ENCODE data around the gene NMNAT2. TPM values are rescaled to one million over a fixed set of nuclear protein-coding genes. Genes with fewer than 3 reads are reported as not detected.

NMNAT2 gene
- total RNA-seq, 1 experiment from 2014 or later = 8.8 TPM

DNA sequence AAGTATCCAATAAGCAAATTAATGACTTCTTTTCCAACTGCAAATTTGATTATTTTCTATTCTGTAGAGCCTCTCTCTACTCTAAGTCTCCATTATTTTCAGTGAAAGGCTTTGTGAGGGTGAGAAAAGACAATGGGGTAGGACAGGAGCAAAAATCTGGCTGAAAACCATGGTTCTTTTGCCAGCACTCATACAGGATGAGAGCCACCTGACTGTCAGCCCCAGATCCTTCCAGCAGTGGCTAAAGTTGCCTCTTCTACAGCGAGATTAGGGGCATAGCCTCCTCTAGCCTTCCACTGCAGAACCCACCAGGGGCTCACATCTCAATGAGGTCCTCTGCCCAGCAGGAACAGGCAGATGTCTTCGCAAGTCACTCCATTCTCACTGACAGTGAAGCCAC, 23.7 kb downstream of the NMNAT2 start:
- TF ChIP-seq OVOL2 (CRISPR knock-in tag; IDR thresholded peaks at IDR 0.05; ENCODE audit: borderline replicate concordance) = no peak
- POLR2A ChIA-PET = no interaction called here
- Mint-ChIP-seq H3K27ac (no peak overlapping the region), H3K36me3 (no peaks in the 10 kb centered on the region), H3K27me3 (ENCODE audit: low read depth) (no peaks in the 10 kb centered on the region; the same call in 1 of the 2 replicates), H3K9me3 (no peaks in the 10 kb centered on the region), H3K4me3 (no peak overlapping the region), H3K4me1 (no peaks in the 10 kb centered on the region)
- DNase-seq (ENCODE audit: low spot score) (no peak), ATAC-seq (no peak)
- CTCF ChIA-PET = interaction anchor here (0.6 kb wide), 1 partner anchor 266 kb away, joined by 3 read pairs; no protein-coding TSS in a partner anchor

DNA sequence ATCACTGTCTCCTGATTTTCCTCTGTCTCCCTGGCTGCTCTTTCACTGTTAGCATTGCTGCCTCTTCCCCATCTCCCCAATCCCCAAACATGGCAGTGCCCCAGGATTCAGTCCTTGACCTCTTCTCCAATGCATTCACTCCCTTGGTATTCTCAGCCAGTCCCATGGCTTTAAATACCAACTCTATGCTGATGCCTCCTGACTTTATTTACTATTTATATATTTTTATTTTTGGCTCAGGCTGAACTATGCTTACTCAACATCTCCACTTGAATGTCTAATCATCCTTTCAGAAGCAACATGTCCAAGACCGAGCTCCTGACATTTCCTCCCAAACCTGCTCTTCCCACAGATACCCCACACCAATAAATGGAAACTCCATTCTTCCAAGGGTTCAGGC, 26.3 kb downstream of the NMNAT2 start:
- no peaks in the 10 kb centered on the region for H3K9me3 Mint-ChIP-seq
- no peaks in the 10 kb centered on the region for H3K4me1 Mint-ChIP-seq
- ChIA-PET CTCF (no interaction called here), POLR2A (no interaction called here)
- ATAC-seq = no peak
- H3K27me3 Mint-ChIP-seq (ENCODE audit: low read depth) = no peaks in the 10 kb centered on the region; the same call in 1 of the 2 replicates
- TF ChIP-seq ZNF396 (CRISPR knock-in tag; IDR thresholded peaks at IDR 0.05; ENCODE audit: borderline replicate concordance) (no peak), ZNF416 (CRISPR knock-in tag; IDR thresholded peaks at IDR 0.05) (no peak), NR2C2 (CRISPR knock-in tag; IDR thresholded peaks at IDR 0.05) (no peak), ARID4B (CRISPR knock-in tag; IDR thresholded peaks at IDR 0.05; ENCODE audit: borderline replicate concordance) (no peak), ATF3 (CRISPR knock-in tag; conservative IDR thresholded peaks at IDR 0.05) (no peak), SOX15 (CRISPR knock-in tag; IDR thresholded peaks at IDR 0.05) (no peak), STAT6 (CRISPR knock-in tag; conservative IDR thresholded peaks at IDR 0.05; ENCODE audit: low read depth) (no peak), ZNF138 (CRISPR knock-in tag; conservative IDR thresholded peaks at IDR 0.05) (no peak), PREB (CRISPR knock-in tag; IDR thresholded peaks at IDR 0.05; ENCODE audit: borderline replicate concordance) (no peak), NR1H2 (CRISPR knock-in tag; IDR thresholded peaks at IDR 0.05) (no peak), OVOL2 (CRISPR knock-in tag; IDR thresholded peaks at IDR 0.05; ENCODE audit: borderline replicate concordance) (no peak), CREM (CRISPR knock-in tag; IDR thresholded peaks at IDR 0.05) (no peak), MYBL2 (CRISPR knock-in tag; IDR thresholded peaks at IDR 0.05) (no peak), ZNF281 (CRISPR knock-in tag; IDR thresholded peaks at IDR 0.05) (no peak)
- TF ChIP-seq, protein P1, sequence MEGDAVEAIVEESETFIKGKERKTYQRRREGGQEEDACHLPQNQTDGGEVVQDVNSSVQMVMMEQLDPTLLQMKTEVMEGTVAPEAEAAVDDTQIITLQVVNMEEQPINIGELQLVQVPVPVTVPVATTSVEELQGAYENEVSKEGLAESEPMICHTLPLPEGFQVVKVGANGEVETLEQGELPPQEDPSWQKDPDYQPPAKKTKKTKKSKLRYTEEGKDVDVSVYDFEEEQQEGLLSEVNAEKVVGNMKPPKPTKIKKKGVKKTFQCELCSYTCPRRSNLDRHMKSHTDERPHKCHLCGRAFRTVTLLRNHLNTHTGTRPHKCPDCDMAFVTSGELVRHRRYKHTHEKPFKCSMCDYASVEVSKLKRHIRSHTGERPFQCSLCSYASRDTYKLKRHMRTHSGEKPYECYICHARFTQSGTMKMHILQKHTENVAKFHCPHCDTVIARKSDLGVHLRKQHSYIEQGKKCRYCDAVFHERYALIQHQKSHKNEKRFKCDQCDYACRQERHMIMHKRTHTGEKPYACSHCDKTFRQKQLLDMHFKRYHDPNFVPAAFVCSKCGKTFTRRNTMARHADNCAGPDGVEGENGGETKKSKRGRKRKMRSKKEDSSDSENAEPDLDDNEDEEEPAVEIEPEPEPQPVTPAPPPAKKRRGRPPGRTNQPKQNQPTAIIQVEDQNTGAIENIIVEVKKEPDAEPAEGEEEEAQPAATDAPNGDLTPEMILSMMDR (IDR thresholded peaks at IDR 0.05) = no peak
- TF ChIP-seq, protein P2, sequence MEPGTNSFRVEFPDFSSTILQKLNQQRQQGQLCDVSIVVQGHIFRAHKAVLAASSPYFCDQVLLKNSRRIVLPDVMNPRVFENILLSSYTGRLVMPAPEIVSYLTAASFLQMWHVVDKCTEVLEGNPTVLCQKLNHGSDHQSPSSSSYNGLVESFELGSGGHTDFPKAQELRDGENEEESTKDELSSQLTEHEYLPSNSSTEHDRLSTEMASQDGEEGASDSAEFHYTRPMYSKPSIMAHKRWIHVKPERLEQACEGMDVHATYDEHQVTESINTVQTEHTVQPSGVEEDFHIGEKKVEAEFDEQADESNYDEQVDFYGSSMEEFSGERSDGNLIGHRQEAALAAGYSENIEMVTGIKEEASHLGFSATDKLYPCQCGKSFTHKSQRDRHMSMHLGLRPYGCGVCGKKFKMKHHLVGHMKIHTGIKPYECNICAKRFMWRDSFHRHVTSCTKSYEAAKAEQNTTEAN (CRISPR knock-in tag; IDR thresholded peaks at IDR 0.05) = no peak
- no peak overlapping the region for H3K27ac Mint-ChIP-seq
- no peak overlapping the region for H3K4me3 Mint-ChIP-seq
- no peak for DNase-seq (ENCODE audit: low spot score)
- no peaks in the 10 kb centered on the region for H3K36me3 Mint-ChIP-seq
